GM19239 (cell line): ENCODE measurements around the gene KCNH3.
"Not testable (repeated sequence)": the region's sequence is repeated elsewhere in the genome, so short reads cannot be mapped to it uniquely, and the experiment has no call there.

Source experiments
- DNase-seq: peaks from one replicate; pipeline ENCODE4 v3.0.0; 2011; ENCODE audit warnings: low spot score; ENCODE audit not compliant: insufficient read length
- FAIRE-seq: peaks from 2 replicates; lab custom pipeline; 2011; peaks lifted over from hg19 to GRCh38; lab: Jason Lieb, UNC

KCNH3 gene

GRCh38 chr12:49538510-49539403 is at the start of gene KCNH3:
Gene KCNH3 (plus strand): TSS chr12:49539030. CDS start chr12:49539417, 387 bp downstream.
- FAIRE-seq = no peak

GRCh38 chr12:49489154-49489553 is 49.7 kb upstream of the KCNH3 start:
- DNase-seq (no peak), FAIRE-seq (no peak)

More at GRCh38 chr12:49538510-49539403, at the start of gene KCNH3:
- peak; percentile 99 for DNase-seq

GRCh38 chr12:49489720-49490119 is 49.1 kb upstream of the KCNH3 start:
- FAIRE-seq (no peak), DNase-seq (no peak)

DNA sequence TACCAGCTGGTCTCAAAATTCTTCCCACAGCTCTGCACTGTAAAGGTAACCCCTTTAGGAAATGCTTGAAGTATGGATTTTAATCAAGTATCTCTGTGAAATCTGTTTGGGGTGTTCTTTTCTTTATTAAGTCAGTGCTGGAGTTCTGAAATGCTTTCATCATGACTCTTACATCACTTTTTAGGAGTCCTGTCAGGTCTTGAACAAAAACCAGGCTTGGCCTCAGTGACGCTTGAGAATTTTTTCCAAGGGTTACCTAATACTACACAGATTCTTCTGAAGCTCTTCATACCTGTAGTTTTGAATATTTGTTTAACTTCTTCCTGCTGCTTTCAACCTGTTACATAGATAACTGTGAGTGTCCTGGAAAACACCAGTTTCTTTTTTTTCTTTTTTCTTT is 47.0 kb upstream of the KCNH3 start:
- DNase-seq = no peak
- FAIRE-seq = no peak

GRCh38 chr12:49493900-49494299 is 44.9 kb upstream of the KCNH3 start:
- DNase-seq (no peak), FAIRE-seq (no peak)

GRCh38 chr12:49496417-49497360 is 42.1 kb upstream of the KCNH3 start:
- FAIRE-seq (no peak), DNase-seq (no peak)

DNA sequence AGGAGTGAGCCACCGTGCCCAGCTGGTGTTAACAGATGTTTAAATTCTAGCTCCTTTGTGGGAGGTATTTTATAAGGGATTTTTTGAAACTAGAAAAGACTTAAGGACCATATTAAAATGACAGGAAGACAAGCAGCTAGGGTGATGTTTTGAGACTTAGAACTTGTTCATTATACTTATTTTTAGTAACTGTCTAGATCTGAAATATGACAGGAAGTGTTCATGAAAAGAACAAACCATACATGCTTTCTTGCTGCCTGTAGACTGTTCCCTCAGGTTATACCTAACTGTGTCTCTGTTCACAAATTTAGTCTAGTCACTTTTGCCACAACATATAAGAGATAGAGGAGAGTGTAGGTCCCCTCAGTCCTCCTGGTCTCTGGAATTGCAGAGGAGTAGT is 36.9 kb upstream of the KCNH3 start:
- DNase-seq (no peak), FAIRE-seq (no peak)

- DNase-seq = no peak
- no peak for FAIRE-seq
Measured at GRCh38 chr12:49502590-49502989, 36.2 kb upstream of the KCNH3 start.

- no peak for FAIRE-seq
Measured at GRCh38 chr12:49503674-49504180, 35.1 kb upstream of the KCNH3 start.

GRCh38 chr12:49505672-49506071 is 33.2 kb upstream of the KCNH3 start:
- DNase-seq (no peak), FAIRE-seq (no peak)

More at GRCh38 chr12:49503674-49504180, 35.1 kb upstream of the KCNH3 start:
- DNase-seq = no peak

DNA sequence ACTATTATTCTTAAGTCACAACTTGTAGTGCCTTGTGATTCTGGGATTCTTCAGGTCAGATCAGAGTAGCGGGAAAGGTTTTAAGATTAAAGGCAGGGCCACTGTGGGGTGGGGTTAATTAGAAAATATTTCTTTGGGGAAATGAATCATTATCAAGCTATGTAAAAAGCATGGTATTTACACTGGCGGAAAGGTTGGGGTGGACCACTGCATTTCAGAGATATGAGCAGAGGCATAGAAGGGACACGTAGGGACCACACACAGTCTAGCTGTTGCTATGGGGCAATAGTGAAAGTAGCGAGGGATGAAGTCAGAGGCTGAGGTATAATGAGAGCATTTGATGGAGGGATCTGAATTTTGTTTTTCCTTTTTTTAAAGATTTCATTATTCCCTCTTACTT is 31.7 kb upstream of the KCNH3 start:
- FAIRE-seq (no peak), DNase-seq (no peak)

- not testable (repeated sequence) for DNase-seq, FAIRE-seq
Measured at GRCh38 chr12:49509681-49510080, 29.1 kb upstream of the KCNH3 start.

DNA sequence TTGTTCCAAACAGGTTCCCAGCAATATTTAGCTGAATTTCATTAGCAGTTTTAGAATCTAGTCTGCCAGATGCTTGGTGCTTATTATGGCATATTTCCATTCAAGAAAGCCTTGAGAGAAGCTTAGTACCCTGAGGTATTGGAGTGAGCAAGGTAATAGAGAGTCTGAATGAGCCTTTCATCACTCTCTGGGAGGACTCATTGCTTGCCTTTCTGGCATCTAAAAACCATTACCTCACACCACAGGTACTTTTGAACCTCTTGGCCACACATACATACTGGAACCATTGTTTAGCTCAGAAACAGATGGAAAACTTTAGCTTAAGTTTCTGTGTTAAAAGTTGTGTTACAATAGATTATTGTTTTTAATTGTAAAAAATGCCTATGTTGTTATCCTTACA is 27.4 kb upstream of the KCNH3 start:
- no peak for DNase-seq
- no peak for FAIRE-seq

DNA sequence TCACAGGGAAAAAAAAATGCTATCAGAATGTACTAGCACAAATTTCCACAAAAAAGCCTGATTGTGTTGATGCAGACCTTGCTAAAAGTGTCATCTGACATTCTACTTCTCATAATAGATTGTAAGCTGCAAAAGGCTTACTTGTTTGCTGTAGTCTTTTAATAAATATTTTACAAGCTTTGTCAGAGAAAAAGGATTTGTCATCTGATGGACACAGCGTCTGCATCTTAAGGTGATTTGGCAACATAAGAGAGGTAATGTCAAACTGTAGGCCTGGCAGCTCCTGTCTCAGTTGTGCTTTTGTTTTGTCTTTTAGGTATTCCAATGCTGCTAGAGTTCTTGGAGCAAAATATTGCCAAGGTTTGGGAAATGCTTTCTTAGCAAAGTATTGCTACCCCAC is 26.3 kb upstream of the KCNH3 start:
- DNase-seq = no peak
- no peak for FAIRE-seq

GRCh38 chr12:49515266-49515665 is 23.6 kb upstream of the KCNH3 start:
- no peak for FAIRE-seq
- no peak for DNase-seq

GRCh38 chr12:49518914-49519573 is 19.8 kb upstream of the KCNH3 start:
- no peak for FAIRE-seq

GRCh38 chr12:49519574-49519936 is 19.3 kb upstream of the KCNH3 start:
- no peak for DNase-seq
- FAIRE-seq = no peak

More at GRCh38 chr12:49518914-49519573, 19.8 kb upstream of the KCNH3 start:
- no peak for DNase-seq

GRCh38 chr12:49521389-49521788 is 17.4 kb upstream of the KCNH3 start:
- DNase-seq = no peak
- no peak for FAIRE-seq

GRCh38 chr12:49524660-49525324 is 14.0 kb upstream of the KCNH3 start:
- FAIRE-seq (no peak), DNase-seq (no peak)

DNA sequence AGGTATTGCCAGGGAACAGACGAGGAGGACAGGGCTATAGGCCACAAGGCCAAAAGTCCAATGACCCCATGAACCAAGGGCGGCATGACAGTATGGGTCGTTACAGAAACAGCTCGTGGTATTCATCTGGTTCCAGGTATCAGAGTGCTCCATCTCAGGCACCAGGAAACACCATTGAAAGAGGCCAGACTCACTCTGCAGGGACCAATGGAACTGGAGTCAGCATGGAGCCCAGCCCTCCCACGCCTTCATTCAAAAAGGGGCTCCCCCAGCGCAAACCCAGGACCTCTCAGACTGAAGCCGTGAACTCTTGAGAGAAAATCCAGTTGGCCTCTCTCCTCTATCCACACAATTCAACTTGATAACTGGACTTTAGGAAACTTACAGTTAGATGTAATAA is 12.9 kb upstream of the KCNH3 start:
- FAIRE-seq (no peak), DNase-seq (no peak)
